Left hindlimb (tissue), 1 donor: ENCODE measurements around the gene RANBP2.

ENCODE experiments used
- DNase-seq: peaks from one replicate; pipeline ENCODE4 v3.0.0-alpha.2; 2018

RANBP2 gene

DNA sequence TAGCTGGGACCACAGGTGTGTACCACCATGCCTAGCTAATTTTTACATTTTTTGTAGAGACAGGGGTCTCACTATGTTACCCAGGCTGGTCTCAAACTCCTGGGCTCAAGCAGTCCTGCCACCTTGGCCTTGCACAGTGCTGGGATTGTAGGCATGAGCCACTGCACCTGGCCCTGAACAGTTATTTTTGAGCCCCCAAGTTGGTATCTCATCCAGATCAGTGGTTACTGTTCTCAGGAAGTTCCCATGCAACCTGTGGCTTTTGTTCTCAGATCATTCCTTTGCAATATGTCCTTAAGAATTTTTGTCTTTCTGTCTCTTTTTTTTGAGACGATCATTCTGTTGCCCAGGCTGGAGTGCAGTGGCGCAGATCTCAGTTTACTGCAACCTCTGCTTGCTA, 59.6 kb downstream of the RANBP2 start:
- DNase-seq = no peak

DNA sequence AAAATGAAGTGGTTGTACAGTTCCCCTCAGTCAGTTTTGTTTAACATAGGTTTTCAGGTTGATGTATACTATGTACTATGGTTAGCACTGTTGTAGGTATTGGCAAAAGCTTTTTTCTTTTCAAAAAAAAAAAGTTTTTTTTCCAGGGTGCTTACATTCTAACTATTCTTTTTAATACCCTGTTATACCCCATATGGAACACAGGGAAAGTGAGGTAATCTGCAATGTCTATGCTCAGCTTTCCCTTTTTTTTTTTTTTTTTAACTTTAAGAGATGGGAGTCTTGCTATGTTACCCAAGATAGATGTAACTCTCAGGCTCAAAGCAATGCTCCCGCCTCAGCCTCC, 66.7 kb downstream of the RANBP2 start:
- no peak for DNase-seq

DNA sequence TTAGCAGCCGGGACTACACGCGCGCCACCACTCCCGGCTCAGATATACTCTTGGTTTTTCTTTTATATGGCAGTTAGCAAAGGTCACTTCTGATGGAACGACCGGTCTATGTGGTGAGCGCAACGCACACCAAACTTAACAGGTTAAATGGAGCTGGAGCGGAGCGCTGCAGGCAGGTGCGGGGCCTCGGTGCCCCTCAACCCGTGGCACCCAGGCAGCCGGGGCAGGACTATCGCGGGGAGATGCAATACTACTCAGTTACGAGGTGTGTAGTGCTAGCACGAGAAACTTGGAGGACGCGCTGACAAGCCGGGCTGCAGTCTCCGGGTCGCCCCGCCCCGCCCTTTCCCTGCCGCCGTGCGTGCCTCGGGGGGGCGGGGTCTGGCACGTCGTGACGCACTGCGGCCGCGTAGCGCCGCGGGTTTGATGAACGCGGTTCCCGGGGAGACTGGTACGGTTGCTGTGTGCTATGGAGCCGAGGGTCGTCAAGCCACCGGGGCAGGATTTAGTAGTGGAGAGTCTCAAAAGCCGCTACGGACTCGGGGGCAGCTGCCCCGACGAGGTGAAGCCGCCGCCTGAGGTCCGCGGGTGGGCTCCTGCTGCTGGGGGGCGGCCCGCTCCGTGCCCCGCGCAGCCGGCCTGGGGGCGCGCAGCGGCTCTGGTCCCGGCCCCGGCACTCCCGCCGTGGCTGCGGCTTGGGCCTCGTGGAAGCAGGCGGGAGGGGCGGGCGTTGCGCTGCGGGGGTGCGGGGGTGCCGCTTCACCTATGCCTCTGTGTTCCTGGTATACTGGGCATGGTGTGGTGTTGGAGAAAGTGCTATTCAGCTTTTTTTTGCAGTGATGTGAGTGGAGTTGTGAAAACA, 67.3 kb downstream of the RANBP2 start, which contains the start of gene CCDC138:
Gene CCDC138, plus strand, starts transcription at position 418 of the 862 bp plus-strand sequence. Its CDS starts 52 bp downstream, at position 470.
- peak; percentile 91 for DNase-seq

DNA sequence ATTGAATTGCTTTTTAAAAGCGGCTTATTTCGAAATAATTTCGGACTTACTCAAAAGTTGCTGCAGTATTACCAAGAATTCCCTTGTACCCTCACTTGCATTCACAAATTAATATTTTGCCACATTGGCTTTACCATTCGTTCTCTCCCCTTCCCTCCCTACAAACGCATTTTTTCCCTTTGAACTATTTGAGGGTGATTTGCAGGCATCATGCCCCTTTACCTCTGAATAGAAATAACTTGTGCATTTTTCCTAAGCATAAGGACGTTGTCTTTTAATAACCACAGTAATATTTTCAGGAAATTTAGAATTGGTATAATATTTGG, 67.9 kb downstream of the RANBP2 start:
- DNase-seq = no peak

DNA sequence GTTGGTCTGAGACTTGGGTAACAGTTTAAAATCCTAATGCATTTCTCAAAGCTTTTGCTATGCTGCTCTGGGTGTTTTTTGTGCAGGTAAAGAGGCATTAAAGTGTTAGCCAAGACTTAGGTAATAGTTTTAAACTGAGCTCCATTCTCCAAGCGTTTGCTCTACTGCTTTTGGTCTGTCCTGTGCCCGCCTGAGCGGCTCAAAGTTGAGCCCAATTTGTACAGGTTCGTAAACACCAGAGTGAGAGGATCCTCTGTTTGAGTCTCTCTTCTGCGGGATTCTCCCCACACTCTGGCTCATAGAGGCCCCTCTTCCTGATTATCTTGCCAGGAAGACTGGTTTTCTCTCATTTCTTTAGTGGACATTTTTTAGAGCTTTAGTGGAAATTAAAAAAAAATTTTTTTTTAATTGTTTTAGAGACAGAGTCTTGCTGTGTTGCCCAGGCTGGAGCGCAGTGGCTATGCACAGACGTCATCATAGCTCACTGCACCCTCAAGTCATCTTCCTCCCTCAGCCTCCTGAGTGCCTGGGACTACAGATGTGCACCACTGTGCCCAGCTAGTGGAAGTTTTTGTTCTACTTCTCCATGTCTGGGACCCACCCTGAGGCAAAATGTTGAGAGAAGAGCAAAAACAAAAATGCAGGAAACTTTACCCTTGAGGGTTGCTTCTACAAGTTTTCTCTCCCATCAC, 83.9 kb downstream of the RANBP2 start:
- DNase-seq = no peak

DNA sequence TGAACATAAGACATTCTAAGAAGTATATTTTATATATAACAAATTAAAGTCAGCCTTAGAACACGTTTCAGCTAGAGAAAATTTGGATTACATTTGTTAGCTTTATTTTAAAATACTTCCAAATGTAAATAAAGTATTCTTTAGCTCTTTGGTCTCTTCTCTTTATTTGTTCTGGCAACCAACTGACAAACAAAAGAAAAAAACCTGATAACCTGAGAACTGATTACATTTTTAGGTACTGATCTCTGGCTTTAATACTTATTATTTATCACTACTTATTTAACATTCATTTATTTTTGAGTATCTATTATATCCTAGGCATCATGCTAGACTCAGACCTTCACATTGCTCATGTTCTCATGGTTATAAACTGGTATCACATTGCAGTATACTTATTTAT, 85.8 kb downstream of the RANBP2 start:
- no peak for DNase-seq

DNA sequence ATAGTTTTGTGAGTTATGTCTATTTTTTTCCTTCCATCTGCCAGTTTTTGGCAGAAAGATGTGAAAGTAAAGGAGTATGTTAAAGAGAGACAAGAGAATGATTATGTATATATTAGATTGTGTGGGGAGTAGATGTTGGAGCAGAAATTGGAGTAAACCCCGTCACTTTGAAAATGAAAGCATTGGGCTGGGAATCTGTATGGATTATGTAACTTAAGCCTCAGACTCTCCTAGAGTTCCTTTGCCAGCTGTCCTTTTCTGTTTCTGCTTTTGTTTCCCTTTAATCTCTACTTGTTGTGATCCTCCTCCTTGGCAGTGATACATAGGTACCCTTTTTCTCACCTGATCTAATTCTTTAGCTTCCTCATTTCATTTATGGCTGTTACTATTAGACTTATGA, 86.5 kb downstream of the RANBP2 start:
- no peak for DNase-seq

DNA sequence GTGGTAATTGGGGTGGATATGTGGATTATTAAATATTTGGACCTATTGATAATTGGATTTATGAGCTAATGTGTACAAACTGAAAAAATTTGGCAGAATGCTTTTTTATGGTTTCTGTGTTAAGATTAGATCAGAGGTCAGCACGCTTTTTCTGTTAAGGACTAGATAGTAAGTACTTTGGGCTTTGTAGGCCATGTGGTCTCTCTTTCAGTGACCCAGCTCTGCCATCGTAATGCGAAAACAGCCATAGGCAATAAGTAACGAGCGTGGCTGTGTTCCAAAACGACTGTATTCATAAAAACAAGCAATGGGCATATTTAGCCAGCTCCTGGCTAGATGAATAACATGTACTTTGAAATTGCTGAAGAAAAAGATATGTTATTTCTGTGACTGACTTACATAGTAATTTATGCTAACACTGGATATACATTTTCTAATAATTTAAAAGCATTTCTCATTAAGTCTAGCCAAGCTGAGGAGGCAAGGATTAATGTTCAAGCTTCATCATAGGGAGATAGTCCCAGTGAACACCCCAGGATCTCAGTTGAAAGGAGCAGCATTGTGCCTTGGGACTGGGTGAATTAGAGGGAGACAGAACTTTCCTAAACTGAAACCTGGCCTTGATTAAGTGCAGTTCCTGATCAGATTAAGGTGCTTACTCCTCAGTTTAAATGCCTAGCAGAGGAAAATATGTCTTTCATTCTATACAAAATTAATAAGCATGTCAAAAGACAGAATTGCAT, 87.3 kb downstream of the RANBP2 start:
- no peak for DNase-seq

DNA sequence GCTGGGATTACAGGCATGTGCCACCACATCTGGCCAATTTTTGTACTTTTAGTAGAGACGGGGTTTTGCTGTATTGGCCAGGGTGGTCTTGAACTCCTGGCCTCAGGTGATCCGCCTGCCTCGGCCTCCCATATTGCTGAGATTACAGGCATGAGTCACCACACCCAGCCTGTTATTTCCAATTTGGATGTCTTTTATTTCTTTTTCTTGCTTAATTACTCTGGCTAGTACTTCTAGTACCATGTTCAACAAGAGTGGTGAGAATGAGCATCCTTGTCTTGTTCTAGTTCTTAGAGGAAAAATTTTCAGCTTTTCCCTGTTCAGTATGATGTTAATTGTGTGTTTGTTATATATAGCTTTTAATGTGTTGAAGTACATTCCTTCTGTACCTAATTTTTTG, 90.7 kb downstream of the RANBP2 start:
- no peak for DNase-seq

DNA sequence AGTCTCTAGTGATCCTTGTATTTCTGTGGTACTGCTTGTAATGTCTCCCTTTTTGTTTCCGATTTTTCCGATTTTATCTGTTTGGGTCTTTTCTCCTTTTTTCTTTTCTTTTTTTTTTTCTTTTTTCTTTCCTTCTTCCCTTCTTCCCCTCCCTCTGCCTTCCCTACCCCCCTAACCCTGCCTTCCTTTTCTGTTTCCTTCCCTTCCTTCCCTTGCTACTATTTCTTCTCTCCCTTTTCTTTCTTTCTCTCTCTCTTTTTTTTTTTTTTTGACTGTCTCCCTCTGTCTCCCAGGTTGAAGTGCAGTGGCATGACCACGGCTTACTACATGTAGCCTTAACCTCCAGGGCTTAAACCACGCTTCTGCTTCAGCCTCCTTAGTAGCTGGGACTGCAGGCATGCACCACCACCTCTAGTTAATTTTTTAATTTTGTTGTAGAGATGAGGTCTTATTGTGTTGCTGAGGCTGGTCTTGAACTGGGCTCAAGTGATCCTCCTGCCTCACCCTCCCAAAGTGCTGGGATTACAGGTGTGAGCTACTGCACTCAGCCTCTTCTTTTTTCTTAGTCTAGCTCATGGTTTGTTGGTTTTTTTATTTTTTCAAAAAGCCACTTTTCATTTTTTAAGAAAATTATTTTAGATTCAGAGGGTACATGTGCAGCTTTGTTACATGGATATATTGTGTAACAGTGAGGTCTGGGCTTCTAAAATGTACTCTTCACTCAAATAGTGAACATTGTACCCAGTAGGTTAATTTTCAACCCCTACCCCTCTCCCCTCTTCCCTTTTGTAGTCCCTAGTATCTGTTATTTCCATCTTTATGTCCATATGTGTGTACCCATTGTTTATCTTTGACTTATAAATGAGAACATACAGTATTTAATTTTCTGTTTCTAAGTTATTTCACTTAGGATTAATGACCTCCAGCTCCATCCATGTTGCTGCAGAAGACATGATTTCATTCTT, 92.0 kb downstream of the RANBP2 start:
- DNase-seq = no peak

DNA sequence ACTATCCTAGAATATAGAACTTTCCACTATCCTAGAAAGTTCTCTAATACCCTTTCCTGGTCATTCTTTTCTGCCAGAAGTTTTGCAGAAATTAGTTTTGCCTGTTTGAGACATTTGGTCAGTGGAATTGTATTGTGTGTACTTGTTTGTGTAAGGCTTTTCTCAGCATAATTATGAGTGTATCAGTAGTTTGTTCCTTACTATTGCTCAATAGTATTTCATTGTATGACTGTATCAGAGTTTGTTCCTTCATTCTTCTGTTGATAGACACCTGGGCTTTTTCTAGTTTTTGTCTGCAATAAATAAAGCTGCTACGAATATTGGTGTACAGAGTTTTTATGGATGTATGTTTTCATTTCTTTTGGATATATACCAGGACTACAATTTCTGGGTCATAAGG, 94.5 kb downstream of the RANBP2 start:
- no peak for DNase-seq

DNA sequence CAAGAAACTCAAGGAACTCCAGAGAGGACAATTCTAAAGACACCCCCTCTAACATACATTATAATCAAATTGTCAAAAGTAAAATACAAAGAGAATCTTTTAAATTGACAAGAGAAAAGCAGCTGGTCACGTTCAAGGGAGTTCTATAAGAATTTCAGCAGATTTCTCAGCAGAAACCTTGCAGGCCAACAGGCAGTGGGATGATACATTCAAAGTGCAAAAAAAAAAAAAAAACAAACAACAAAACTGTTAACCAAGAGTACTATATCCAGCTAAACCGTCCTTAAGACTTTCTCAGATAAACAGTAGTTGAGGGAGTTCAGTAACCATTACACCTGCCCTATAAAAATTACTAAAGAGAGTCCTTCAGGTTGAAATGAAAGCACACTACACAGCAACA, 101.2 kb downstream of the RANBP2 start:
- DNase-seq = no peak

DNA sequence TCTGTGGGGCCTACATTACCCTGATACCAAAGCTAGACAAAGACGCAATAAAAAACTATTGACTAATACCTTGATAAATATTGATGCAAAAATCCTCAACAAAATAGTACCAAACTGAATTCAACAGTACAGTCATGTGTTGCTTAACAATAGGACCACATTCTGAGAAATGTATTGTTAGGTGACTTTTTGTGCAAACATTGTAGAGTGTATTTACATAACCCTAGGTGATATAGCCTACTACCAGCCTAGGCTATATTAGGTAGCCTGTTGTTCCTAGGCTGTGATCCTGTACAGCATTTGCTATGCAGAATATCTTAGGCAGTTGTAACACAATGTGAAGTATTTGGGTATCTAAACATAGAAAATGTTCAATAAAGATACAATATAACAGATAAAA, 104.0 kb downstream of the RANBP2 start:
- no peak for DNase-seq

DNA sequence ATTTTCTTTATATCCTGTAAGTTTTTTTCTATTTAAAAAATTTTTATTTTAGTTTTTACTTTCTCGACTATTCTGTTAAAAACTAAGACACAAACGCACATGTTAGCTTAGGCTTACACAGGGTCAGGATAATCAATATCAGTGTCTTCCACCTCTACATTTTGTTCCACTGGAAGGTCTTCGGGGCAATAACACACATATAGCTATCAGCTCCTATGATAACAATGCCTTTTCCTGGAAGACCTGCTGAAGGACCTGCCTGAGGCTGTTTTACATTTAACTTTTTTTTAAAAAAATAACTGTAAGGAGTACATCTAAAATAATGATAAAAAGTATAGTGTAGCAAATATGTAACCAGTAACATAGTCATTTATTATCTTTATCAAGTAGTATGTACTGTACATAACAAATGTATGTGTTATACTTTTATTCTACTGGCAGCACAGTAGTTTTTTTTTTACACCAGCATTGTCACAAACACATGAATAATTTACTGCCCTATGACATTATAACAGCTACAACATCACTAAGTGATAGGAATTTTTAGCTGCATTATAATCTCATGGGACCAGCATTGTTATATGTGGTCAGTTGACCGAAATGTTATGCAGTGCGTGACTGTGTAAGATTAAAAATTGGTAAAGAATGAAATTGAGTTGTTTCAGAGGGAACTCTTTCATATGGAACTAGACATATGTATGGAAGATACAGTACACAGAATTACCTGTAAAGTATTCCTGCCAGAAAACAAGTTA, 105.2 kb downstream of the RANBP2 start:
- DNase-seq = no peak

DNA sequence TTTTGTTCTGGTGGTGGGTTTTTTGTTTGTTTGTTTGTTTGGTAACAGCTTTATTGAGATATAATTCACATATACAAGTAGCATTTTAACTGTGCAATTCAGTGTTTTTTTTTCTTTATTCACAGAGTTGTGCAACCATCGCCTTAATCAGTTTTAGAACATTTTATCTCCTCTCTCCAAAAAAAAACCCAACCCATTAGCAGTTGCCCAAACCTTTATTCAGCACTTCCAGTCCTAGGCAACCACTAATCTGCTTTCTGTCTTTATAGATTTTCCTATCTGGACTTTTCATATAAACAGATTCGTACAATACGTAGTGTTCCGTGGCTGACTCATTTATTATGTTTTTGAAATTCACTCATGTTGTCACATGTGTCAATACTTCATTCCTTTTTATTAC, 106.0 kb downstream of the RANBP2 start:
- DNase-seq = no peak

DNA sequence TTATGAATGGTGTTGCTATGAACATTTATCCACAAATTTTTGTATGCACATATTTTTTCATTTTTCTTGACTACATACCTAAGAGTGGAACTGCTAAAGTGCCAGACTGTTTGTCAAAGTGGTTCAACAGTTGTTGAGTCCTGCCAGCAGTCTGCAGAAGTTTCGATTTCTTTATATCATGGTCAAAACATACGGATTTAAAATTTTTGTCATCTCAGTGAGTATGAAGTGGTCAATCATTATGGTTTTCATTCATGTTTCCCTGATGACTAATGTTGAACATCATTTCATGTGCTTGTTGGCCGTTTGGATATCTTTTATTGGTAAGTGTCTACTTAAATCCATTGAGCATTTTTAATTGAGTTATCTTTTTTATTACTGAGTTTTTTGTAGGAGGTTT, 106.5 kb downstream of the RANBP2 start:
- no peak for DNase-seq

DNA sequence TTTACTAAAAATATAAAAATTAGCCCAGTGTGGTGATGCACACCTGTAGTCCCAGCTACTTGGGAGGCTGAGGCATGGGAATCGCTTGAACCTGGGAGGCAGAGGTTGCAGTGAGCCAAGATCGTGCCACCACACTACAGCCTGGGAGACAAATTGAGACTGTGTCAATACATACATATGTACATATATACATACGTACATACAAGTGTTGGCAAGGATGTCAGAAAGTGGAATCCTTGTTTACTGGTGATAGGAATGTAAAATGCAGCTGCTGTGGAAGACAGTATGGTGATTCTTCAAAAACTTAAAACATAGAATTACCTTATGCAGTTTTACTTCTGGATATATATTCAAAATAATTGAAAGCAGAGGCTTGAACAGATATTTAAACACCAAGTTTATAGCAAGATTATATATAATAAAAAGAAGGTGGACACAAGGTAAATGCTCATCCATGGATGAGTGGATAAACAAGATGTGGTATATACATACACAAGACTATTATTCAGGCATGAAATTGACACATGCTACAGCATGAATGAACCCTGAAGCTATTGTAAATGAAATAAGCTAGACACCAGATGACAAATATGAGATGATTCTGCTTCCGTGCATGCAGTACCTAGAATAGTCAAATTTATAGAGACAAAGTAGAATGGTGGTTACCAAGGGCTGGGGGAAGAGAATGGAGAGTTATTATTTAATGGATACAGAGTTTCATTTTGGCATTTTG, 110.5 kb downstream of the RANBP2 start:
- no peak for DNase-seq

DNA sequence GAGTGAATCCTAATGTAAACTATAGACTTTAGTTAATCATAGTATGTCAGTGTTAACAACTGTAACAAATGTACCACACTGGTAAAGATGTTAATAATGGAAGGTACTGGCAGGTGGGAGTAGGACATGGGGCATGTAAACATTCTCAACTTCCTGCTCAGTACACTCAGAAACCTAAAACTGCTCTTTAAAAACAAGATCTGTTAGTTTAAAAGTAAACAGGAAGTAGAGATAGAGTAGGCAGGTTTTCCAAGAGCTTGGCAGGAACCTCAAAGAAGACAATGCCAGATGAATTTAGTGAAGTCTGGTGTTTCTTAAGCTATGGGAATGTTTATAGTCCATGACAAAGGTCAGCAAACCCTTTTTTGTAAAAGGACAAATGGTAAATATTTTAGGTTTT, 113.9 kb downstream of the RANBP2 start:
- DNase-seq = no peak

DNA sequence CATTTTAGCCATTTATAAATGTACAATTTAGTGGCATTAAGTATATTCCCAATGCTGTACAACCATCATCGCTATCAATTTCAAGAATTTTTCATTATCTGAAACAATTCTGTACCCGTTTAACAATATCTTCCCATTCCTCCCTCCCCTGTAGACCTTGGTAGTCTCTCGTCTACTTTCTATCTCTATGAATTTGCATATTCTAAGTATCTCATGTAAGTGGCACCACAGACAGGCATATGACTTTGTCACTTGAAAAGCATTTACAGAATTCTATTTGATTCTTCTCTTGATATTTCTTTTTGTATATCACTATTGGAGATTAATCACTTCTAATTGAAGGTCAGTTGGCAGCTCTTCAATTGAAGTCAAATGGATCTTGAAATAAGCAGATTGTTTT, 115.3 kb downstream of the RANBP2 start:
- DNase-seq = no peak

DNA sequence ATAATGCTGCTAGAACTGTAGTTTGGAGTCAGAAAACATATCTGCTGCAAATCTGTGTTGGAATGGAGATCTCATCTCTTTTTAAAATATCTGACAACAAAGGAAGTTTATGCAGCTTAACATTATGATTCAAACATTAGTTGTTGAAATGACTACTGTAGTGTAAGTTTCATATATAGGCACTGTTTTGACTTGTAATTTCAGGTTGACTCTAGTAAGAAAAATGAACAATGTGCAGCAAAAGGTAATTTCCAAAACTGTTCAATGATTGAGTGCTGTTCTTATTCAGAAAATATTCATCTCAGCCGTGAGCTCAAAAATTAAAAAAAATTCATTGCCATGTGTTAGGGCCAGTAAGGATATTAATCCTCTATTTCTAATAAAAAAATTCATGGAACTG, 115.8 kb downstream of the RANBP2 start:
- no peak for DNase-seq
